Fibroblast of lung (primary cell): ENCODE results near the gene TTC27.

Experiments
- CTCF ChIP-seq, 2 donors: IDR thresholded peaks in 1 of 2; conservative IDR thresholded peaks in 1 of 2; 1 replicate in 1 of 2; 2 replicates in 1 of 2; pipeline ENCODE4 v1.5.1; 2011 to 2012; ENCODE audit warnings: low read length in 2 of 2, control low read depth in 1 of 2, inconsistent platforms in 1 of 2, low read depth in 1 of 2, mild to moderate bottlenecking in 1 of 2
- EZH2 ChIP-seq: IDR thresholded peaks from 2 replicates; pipeline ENCODE4 v1.5.1; 2012; ENCODE audit warnings: low read length, control low read depth, mild to moderate bottlenecking; ENCODE audit errors: missing control alignments

GRCh38 chr2:32773448-32773808 lies 145.6 kb downstream of the TTC27 start:
- TF ChIP-seq CTCF (conservative IDR thresholded peaks at IDR 0.05 in 1 of 2, IDR thresholded peaks at IDR 0.05 in 1 of 2; ENCODE audit: low read depth in 1 of 2, low read length in 2 of 2) (no peak), EZH2 (no peak)
